HL-60 (cell line): ENCODE data around the gene ZNF423.

Experiments
- CTCF ChIP-seq: IDR thresholded peaks from one replicate; pipeline ENCODE4 v1.5.1; 2011; ENCODE audit warnings: low read length, control low read depth, inconsistent platforms; ENCODE audit not compliant: insufficient read depth
- GABPA ChIP-seq: IDR thresholded peaks from 2 replicates; pipeline ENCODE4 v1.6.1; 2012; ENCODE audit warnings: low read depth
- REST ChIP-seq: IDR thresholded peaks from 2 replicates; pipeline ENCODE4 v1.6.1; 2012; ENCODE audit warnings: low read depth; ENCODE audit not compliant: insufficient replicate concordance
- SPI1 ChIP-seq: IDR thresholded peaks from 2 replicates; pipeline ENCODE4 v1.6.1; 2012; ENCODE audit warnings: low read depth, mild to moderate bottlenecking, borderline replicate concordance

- TF ChIP-seq CTCF (no peak), REST (no peak), GABPA (no peak), SPI1 (no peak)
Observed at GRCh38 chr16:49664221-49665215, 191.4 kb downstream of the ZNF423 start.
